ENCODE data around the gene SLC25A21.
A peak's percentile ranks its signal among the peaks of the same experiment; 100 is the strongest.
"Not testable (repeated sequence)": the region's sequence is repeated elsewhere in the genome, so short reads cannot be mapped to it uniquely, and the experiment has no call there.

The SLC25A21 gene

DNA sequence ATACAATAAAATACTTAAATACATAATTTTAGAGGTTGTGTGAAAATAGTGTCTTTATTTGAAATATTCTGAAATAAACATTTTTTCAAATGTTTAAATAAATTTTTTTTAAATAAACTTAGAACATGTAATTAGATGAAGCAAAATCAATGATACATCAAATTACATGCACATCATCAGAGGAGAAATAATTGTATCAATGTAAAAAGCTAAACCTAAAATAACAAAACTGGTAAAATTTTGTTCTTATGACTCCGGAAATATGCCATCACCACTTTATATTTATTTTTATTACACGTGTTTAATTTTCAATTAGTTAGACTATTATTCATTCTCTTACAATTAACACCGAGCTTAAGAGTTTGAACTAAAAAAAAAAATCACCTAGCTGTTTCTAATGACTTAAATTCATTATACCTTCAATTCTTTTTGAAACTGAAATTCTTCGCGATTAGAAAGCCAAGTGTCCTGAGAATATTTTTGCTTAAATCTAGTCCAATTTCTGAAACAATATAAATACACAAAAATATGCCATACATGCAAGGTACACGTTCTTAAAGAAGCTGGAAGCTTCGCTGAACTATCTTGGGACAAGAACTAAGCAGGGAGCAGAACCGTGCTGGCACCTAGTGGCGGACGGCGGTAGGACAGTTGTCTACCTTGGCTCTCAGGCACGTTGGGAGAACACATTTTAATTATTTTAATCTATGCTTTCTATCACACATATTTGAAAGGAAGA, 230.5 kb downstream of the SLC25A21 start:
- DNase-seq (ENCODE audit: low spot score): peak; percentile 68

- no peak for DNase-seq (ENCODE audit: low spot score)
These were observed 231.9 kb downstream of the SLC25A21 start for GRCh38 chr14:36940476-36940875.

DNA sequence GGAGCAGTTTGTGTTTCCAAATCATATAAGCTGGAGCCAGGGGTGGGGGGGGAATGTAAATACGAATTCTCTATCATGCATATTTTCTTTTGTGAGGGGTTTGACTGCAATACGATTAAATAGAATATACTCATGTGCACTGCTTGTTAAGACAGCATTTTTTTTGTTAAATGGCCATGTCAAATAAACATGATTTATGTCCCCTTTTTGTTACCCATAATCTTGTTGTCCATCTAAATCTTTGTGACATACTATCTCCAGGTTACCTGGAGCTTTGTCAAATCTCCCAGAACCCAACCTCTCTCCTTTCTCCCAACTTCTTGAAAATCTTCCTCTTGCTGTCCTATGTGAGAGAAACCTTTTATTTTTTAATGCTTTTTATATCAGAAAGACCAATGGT, 233.1 kb downstream of the SLC25A21 start:
- DNase-seq (ENCODE audit: low spot score): no peak

- DNase-seq (ENCODE audit: low spot score): no peak
These were observed 233.7 kb downstream of the SLC25A21 start for GRCh38 chr14:36938678-36939077.

DNA sequence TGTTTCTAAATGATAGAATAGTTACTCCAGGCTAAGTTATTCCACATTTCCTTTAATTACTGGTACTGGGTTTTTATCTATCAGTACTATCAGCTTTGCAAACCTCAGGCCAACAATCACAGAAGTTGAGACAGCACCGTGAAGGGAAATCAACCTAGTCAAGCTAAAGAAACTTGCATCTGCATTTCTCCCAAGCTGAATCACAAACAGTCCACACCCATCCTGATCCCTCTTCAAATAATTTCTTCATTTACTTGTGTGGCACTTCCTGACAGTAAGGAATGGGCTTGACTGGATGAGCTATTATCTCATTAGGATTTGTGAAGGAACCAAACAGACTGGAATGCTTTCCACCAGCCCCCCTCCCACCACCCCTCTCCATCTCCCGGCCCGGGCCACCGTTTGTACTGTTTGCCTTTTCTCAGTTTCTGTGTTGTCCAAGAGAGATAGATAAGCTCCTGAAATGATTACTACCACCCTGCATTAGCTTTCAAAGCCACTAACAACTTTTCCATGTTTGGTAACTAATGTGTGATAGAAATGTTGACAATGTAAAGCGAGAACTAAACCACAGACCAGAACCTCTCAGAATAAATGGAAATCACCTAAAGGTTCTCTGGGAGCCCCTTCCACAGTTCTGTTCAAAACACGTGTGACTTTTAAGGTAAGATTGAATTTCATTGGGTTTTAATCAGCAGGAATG, 236.3 kb downstream of the SLC25A21 start:
- DNase-seq (ENCODE audit: low spot score): no peak

DNA sequence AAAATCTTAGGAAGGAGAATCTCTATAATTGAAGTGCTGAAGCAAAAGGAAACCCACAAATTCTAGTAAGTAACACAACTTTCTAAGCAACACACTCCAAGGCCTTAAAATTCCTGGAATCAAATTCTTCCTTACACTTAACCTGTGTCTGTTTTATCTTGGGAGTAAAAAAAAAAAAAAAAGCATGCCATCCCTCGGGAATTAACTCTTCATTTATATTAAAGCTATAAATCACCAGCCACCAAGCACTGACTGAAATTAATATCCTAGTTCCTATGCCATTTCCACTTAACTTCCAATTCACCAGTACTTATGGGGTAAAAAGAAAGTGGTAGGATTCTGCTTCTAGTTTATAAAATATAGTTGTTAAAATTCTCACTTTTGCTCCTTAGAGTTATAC, 238.1 kb downstream of the SLC25A21 start:
- no peak for DNase-seq (ENCODE audit: low spot score)

- no peak for DNase-seq (ENCODE audit: low spot score)
These were observed 240.6 kb downstream of the SLC25A21 start for GRCh38 chr14:36931791-36932190.

- DNase-seq (ENCODE audit: low spot score): no peak
These were observed 244.0 kb downstream of the SLC25A21 start for GRCh38 chr14:36928432-36928831.

GRCh38 chr14:36925094-36925493, 247.3 kb downstream of the SLC25A21 start:
- DNase-seq (ENCODE audit: low spot score): no peak

DNA sequence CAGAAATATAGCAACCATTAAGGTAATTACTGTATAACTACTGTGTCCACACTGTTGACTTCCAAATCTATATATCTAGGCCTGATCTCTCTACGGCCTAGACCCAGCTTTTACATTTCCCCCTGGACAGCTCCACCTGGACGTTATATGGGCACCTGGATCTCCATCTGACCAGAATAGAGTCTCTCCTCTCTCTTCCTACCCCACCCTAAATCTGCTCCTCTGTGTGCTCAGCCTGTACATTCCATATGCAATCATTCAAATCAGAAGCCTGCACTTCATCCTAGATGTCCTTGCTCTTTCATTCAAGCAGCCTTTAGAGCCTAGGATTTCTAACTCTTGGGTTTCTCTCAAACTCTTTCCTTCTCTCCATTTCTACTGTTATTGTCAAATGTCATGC, 255.7 kb downstream of the SLC25A21 start:
- no peak for DNase-seq (ENCODE audit: low spot score)

- no peak for DNase-seq (ENCODE audit: low spot score)
These were observed 257.3 kb downstream of the SLC25A21 start for GRCh38 chr14:36915081-36915480.

DNA sequence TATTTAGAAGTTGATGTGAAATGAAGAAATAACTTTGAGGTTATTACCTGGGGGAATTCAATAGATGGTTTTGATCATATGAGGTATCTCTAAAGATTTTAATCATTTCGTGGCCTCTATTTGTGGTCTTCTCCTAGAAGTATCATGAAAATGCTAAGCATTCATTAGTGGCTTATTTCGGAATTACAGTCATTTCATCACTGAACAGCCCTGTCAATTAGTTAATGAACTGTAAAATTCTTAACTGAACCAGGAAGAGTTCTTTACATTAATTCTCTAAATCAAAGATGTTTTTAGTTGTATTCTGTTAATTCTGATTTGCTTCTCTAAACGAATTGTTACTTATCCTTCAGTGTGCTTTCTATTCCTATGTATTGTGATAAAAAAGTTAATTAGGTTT, 261.8 kb downstream of the SLC25A21 start:
- no peak for DNase-seq (ENCODE audit: low spot score)

- no peak for DNase-seq (ENCODE audit: low spot score)
These were observed 267.0 kb downstream of the SLC25A21 start for GRCh38 chr14:36905272-36905888.

DNA sequence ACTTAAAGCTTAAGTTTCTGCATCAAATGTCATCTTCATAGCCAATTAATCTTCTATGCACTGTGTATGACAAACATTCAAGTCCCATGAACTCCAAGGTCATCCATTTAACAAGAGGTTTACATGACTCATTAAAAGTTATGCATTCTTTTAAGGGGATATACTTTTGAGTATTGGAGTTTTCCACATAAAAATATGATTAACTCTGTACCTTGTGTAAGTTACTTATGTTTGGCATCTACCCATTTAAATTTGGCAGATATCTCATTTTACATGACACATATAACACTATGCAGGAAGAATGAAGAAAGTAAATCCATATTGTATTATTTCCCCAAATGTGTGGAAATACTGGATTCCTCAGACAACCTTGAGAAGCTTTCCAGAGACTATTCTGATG, 270.5 kb downstream of the SLC25A21 start:
- no peak for DNase-seq (ENCODE audit: low spot score)

DNA sequence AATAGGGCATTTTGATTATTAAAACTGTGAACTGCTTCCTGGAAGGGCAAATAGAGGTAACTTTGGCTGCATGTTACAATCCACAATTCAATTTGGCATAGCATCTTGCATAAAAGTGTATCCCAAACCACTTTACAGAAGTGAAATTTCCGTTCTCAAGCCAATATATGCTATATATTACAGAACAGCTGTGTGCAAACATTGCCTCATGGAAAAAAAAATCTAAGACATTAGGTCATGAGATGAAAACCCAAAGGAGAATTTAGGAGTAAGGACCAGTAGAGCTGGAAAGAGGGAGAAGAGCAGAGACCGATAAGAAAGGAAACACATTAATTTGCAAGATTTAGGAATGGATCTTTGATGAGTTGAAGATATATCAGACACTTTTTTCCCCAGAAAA, 271.6 kb downstream of the SLC25A21 start:
- no peak for DNase-seq (ENCODE audit: low spot score)

- not testable (repeated sequence) for DNase-seq (ENCODE audit: low spot score)
These were observed 276.1 kb downstream of the SLC25A21 start for GRCh38 chr14:36896300-36896699.

DNA sequence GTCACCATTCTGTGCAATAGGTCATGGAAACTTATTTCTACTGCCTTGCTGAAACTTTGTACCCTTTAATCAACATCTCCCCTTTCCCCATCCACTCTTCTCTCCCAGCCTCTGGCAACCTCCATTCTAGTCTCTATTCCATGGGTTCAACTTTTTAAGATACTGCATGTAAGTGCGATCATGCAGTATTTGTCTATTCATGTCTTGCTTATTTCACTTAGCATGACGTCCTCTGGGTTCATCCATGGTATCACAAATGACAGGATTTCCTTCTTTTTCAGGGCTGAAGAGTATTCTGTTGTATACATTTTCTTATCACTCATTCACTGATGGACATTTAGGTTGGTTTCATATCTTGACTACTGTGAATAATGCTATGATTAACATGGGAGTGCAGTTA, 288.4 kb downstream of the SLC25A21 start:
- no peak for DNase-seq (ENCODE audit: low spot score)

DNA sequence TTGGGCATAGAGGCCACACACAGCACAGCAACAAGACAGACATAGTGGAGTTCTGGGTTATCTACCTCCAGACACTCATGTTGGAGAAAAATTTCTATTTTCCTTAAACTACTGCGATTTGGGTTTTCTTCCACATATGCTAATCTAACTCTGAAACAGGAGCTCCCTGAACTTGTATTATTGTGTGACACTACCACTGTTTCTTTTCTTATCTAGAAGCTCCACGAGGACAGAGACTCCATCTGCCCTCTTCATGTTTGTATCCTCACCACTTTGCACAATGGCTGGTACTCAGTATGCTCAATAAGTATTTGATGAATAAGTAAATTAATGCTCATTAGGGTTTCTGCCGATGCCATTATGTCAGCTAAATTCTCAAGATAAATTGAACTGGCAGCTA, 292.1 kb downstream of the SLC25A21 start:
- no peak for DNase-seq (ENCODE audit: low spot score)

DNA sequence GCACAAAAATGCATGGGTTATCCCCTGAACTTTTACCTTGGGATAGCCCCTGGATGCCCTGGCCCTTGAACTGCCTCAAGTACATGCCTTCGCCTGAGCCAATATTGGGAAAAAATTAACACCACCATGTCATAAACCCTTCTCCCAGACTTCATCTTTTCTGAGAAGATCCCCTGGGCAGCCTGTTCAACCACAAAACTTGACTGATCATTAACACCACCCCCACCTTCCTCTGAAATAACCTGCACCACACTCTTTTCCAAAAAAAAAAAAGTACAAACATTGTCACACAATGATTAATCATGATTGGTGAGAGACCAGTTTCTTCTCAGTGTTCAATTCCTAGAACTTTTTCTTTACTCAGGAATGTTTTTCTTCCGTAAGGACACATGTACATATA, 292.8 kb downstream of the SLC25A21 start:
- no peak for DNase-seq (ENCODE audit: low spot score)

DNA sequence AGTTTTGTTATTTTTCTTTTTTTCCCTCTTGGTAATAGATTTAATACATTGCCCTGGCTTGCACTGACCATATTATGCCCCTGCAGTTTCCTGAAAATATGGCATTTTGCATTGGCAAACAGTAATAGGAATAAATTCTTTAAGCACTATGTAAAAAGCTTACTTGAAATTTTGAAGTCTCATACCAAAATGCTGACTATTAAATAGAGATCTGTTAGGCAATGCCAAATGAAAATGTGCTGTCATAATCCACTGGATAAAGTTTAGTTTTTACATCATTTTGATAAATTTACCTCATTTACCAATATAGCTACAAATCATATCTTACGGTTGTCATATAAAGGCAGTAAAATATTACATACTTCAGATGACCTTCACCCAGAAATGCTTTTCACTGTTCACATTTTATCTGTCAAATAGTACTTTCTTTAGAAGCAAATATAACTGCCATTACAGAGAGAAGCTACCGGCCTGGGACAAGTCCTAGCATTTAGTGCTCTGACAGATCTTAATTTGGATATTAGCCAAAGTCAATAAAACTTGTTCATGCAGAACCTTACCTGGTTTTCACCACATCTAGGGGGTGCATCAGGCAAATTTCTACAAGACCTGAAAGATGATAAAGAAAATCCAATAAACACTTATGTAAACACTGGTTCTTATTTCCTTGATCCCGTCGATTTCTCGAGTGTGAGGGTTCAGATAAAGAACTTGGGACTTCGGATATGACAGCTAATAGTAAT, 297.8 kb downstream of the SLC25A21 start:
- no peak for DNase-seq (ENCODE audit: low spot score)

DNA sequence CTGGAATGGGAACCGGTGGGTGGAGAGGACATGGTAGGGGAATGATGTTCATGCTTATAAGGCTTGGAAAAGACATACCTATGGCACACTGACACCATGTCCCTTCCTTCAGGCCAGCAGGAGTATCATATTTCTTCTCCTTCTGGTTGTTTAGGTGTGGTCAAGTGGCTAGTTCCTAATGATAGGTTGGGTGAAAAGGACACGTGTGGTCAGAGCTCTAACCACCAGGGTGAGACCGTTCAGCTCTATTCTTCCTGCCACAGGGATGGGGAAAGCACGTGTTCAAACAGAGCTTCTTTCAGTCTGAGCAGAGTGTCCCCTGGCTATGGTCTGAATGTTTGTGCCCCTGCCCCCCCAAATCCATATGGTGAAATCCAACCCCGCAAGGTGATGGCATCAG, 301.6 kb downstream of the SLC25A21 start:
- DNase-seq (ENCODE audit: low spot score): no peak

- DNase-seq (ENCODE audit: low spot score): no peak
These were observed 303.3 kb downstream of the SLC25A21 start for GRCh38 chr14:36869125-36869524.

- DNase-seq (ENCODE audit: low spot score): no peak
These were observed 305.5 kb downstream of the SLC25A21 start for GRCh38 chr14:36866867-36867266.

All from hematopoietic multipotent progenitor cell treated with erythropoietin and hydrocortisone succinate and interleukin-3 and kit ligand, for 15 days (in vitro differentiated cells).